Stimulated activated CD4-positive, alpha-beta T cell treated with anti-CD3 and anti-CD28 coated beads, Interleukin-1b, Interleukin-23, amount 100 ng/mL, for 24 hours (primary cell): ENCODE measurements around the gene ZSWIM6.

Source experiments
- DNase-seq, 4 experiments: peaks; one replicate each; pipeline ENCODE4 v3.0.0-alpha.2; 2020; ENCODE audit warnings: low read depth in 4 of 4, low spot score in 1 of 4

Gene ZSWIM6

DNA sequence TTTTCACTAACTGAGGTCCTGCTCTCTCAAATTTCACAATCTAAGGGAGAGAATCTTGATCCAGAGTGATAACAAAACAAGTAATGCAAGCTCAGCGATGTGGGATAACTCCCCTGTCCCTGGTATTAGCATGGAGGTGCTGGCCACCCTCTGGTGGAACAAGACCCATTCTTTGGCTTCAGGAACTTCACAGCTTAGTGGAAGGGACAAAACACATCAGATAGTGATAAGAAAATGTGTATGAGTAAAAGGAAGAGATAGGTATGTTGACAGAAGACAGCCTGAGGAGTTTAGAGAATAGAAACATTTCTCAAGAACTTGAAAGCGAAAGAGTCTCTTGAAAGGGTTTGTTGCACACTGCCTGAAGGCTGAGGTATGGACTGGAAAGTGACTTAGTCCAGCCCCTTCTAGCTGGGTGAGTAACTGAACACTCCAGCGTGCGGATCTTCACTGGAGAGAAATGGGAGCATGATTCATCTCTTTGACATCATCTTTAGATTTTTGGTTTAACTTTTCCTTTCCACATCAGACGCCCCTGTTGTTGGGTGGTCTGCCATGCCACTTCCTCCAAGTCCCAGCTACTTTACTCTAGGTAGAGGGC, 25.4 kb upstream of the ZSWIM6 start:
- DNase-seq = no peak

DNA sequence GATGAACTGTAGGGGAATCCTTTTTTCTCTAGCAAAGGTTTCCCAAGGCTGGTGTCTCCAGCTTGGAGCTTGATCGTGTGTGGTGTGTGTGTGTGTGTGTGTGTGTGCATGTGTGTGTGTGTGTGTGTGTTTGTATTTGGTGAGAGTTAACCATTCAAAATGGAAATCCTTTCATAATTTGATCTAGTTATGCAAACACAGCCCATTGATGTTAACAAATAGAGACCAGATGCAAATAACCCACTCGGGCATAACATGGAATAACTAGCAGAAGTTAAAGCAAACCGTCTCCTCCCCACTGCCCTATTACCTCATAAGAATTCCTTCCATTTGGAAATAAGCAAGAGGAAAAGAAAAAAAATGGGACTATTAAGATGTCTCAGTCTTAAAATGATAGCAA, 24.9 kb upstream of the ZSWIM6 start:
- DNase-seq = no peak

DNA sequence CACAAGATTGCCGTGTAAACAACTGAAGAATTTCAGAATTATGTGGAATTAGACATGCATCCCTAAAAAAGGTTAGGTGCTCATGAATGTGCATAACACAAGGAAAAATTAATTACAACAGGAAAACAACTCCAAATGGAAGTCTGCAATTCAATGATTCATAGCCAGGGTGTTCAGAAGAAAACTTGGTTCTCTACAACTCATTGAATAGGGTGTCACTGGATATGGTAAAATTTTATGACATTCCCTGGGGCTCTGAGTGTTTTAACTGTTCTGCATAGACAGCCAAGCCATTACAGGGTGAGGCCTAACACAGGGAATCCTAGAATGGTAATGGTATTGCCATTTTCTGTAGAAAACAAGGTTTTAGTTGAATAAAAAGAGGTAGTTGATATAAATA, 24.4 kb upstream of the ZSWIM6 start:
- DNase-seq = no peak

DNA sequence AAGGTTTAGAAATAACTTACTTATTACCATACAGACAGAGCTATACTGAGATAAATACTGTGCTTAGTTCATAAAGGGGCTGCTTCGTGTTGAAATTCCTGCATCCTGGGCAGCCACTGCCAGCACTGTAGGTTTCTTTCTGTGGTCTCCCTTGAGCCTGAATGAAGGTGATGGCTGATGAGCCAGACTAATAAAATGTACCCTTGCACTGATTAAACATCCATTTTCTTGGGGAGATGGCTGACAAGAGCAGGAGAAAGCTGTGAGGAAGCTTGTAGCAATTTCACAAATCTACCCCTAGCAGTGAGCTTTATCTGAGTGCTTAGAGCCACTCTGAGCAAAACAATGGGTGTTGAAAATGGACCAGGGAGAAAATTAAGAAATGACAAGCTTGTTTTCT, 23.3 kb upstream of the ZSWIM6 start:
- DNase-seq = no peak

DNA sequence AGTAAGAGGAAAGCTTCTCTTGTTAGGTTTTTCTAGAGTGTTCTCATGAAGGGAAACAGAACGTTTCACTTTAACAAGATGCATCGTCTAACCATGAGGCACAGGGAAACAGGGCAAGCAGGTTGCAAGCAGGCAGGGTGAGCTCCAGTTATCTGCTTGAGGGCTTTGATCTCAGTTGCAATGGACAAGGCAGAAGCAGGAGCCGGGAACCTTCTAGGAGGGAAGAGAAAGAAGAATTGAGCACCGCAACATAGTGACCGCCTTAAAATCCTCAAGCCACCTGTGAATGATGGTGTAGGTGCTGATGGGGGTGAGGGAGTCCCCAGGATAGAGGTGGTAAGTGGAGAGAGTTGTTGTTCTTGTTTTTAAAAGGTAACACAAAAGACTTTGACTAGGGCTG, 22.9 kb upstream of the ZSWIM6 start:
- no peak for DNase-seq

DNA sequence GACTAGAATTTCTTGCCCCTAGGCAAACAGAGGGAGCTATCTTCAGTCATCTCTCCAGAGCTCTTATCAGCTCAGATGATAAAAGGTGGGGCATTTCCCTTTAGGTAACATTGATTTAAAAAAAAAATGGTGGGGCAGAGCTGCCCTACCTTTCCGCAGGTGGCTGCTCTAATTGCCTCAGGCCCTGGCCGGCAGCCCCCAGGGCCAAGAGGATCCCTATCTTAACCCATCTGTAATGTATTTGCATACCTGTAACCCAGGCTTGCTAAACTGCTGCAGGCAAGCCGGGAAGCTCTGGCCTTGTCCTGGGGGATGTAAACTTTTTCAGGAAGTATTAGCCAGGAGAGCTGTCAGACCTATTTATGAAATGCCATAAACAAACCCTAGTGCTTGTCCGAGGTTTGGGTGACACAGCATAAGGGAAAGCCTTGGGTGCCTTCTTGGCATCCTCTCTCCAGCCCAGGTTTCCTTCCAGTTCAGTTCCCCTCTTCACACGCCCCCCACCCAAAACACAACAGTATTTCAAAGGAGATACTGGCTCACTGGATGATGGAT, 20.9 kb upstream of the ZSWIM6 start:
- no peak for DNase-seq

DNA sequence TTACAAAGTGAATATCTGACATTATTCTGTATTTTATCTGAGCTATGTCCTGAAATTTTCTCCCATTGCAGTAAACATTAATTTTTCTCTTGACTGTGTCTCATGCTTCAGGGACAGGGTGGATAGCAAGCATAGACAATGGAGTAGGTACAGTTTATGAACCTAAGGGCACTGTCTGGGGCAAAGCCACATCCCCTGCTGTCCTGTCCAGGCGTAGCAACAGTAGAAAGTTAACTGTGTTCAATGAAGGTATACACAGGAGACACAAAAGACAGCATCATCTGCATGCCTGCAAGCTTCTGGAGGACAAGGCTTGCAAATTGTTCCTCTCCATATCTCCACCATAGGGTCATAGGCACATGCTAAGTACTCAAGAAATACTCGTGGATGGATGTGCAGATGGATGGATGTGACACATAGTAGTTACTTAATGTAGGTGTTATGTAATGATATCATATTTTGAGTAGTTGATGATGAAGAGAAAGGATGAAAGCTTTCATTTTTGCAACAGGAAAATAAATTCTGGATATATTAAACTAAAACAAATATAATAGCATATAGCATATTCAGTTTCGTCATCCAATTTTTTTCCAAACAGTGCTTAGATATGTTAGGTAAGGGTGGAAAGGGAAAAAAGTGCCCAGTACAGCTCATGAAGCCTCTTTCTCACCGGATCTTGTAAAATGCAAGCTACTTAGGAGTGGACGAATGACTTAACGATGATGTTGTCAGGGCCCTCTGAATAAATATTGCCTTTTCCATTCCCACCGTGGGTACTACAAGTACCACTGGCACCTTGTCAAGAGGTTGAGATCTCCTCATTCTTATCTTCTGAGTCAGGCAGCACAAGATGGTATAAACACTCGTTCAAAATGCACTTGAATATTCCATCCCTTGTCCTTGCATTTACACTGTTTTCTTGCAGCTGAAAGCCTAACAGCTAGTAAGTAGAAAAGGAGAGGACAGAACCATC, 19.9 kb upstream of the ZSWIM6 start:
- no peak for DNase-seq

DNA sequence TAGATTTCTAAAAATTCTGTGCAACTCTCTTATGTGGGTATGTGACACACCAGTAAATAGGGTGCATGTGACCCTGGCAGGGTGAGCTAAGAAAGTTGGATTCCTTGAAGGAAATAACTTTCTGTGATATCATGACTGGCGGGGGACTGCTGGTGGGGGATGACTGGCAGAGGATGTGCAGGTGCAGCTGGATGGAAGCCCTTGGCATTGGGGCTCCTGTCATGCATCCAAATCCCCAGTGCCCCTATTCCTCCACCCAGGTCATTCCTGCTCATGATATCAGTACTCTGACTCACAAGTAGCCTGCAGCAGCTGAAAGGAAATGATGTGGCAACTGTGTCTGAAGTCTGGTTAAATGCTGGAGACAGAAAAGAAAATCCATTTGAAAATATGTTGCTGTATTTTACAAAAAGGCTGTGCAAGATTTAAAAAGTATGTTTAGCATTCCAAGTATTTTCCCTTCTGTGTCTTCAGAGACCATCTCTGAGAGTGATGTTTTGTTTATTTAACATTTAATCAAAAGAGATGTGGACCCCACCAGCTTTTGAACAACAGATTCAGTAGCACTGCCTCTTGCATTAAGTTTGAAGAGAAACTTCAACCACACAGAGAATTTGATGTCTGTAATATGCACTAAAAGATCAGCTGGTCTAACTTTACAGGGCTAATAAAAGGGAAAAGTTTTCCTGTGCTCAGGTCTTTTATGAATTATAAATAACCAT, 17.9 kb upstream of the ZSWIM6 start:
- no peak for DNase-seq

DNA sequence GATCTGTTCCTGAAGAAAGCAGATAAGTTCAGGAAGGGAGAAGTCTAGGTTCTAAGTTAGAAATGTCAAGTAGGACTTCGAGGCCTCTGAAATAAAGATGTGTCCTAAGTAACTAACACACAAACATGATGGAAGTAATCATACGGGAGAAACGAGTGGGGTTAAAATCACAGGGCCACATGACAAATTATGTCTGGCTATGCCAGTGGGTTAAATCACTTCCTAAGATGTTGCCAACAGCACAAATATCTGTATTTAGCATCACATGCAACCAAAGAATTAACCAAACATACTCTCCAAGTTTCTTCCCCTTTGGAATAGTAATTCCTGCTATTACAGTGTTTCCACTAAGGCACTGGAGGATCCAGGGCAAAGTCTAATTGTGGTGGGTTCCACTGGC, 13.7 kb upstream of the ZSWIM6 start:
- DNase-seq = no peak

DNA sequence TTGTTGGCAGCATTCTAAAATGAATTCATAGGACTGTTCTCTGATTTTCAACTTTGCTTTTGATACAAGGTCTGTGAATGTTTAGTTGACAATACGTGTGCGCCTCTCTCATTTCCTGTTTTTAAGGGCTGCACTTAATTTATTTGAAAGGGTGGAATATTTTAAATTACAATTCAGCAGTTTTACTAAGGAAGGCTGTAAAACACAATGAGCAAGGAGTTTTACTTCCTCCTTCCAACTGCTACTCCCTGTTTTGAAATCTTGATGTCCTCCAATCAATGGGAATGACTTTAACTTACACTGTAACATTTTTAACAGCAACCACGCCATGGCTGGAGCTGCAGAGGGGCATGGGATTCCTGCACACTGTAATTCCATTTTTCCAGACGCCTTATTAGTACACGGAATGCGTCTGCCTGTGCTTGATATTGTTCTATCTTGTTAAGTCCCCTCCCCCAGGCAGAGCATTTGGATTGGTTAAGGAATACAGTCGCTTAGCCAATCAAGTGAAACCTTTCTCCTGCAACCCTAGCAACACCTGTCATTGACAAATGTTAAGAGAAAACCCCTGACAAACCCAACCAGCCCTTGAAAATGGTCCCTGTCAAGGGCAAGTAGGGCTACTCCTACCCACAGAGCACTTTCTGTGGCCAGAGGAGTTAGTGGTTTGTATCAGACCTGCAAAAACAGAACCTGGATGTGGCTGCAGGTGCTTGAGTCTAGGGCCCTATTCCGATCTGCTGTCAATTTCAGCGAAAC, 12.5 kb upstream of the ZSWIM6 start:
- no peak for DNase-seq

DNA sequence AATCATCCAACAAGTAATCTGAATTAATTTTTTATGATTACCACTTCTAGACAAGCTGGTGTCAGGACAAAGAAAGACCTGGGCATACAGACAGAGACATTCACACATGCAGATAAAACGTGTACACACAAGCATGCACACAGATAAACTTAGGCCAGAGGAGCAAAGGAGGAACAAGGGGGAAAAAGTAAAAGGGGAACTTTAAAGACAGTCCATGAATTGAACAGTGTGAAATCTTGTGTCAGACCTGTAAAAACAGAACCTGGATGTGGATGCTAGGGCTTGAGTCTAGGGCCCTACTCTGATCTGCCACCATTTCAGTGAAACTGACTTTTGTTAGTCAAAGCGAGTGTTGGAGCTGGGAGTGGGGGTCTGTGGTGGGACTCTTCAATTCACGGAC, 11.2 kb upstream of the ZSWIM6 start:
- no peak for DNase-seq

DNA sequence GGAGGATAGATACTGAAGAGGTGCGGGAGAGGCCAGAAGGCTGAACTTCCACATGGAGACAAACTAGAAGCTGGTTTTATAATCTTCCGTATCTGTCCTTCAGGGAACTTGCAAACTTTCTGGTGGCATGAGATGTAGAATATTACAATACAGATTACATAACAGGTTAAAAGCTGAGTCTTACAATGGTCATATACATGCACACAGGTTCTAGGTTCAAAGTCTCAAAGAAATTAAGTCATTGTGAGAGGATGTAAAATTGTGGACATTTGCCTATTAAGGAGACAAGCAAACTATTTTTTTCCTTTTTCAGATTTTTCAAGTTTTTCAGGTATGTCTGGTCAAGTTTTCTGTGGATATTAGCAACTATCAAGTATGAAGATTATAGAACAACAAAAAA, 10.4 kb upstream of the ZSWIM6 start:
- DNase-seq = no peak

DNA sequence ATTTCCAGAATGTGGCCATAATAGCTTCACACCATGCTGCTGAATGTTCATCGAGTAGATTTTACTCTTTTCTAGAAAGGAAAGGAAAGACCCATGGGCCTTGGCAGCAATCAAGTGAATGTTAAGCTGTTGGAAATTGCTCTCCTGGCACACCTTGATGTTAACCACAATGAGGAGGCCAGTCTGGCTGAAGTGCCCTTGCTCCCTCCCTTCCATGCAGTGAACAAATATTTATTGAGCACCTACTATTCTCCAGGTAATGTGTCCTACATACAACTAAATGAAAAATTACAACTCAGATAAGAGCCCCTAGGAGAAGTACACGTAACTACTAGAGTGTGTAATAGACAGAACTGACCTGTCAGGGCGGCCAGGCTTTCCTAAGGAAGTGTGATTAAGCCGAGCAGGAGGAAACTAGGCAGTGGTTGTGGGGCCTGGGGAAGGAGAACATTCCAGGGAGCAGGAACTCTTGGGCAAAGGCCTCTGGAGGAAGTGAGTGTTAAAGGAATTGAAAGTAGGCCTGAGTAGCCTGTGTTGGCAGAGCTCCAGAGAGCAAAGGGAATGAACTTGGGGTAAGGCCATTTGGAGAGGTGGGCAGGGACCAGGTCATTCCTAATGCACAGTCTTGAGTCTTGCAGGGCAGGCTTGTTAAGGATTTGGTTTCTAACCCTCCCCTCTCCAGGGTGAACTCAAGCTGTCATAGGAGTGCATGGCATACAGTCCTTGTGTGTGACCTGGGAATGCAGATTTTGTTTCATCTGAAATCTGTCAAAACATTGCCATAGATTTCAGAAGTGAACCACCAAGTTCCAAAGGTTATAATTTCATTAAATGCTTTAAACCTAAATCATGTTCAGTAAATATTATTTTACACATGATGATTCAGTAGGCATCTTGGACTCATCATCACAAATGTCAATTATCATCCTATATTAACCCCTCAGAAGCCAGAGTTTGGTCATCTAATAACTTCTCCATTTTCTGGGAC, 9.0 kb upstream of the ZSWIM6 start:
- DNase-seq = no peak

DNA sequence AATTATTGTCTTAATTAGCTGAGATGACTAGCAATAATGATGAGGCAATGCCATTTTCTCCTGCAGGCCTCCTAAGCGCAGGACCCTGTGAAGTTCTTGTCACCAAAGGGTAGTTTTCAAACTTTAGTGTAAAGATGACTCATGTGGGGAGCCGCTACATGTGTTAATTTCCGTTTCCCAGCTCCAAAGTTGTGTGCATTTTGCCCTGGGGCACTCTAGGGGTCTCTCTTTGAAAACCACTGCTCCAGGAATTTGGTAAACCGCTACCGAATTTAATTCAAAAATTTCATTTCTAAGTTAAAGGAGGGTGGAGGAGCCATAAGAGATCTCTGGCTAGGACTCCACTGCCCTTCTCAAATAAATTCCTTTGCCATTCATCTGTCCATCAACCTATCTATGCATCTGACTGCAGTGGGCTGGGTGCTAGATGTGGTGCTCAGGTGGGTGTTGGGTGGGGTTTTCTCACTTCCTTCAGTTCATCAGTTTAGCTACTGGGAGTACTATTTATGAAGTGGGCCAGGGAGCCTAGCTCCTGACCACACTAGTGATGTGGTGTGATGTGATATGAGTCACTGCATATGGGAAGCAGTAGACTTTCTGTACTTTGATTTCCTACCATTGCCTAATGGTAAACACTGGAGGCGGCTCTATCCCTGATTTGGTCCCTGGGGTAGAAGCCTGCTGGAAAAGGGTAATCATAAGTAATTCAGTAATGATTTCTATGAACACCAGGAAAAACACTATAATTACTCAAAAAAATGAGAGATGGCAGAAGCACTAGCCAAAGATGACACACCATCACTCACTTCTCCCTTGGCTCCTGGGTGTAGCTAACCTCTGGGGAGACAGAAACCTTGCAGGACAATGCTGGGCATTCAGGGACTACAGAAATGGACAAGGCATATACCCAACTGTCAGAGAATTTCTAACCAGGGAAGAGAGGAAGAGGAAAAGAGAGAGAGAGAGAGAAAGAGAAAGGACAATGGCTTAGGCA, 4.0 kb upstream of the ZSWIM6 start:
- no peak for DNase-seq

DNA sequence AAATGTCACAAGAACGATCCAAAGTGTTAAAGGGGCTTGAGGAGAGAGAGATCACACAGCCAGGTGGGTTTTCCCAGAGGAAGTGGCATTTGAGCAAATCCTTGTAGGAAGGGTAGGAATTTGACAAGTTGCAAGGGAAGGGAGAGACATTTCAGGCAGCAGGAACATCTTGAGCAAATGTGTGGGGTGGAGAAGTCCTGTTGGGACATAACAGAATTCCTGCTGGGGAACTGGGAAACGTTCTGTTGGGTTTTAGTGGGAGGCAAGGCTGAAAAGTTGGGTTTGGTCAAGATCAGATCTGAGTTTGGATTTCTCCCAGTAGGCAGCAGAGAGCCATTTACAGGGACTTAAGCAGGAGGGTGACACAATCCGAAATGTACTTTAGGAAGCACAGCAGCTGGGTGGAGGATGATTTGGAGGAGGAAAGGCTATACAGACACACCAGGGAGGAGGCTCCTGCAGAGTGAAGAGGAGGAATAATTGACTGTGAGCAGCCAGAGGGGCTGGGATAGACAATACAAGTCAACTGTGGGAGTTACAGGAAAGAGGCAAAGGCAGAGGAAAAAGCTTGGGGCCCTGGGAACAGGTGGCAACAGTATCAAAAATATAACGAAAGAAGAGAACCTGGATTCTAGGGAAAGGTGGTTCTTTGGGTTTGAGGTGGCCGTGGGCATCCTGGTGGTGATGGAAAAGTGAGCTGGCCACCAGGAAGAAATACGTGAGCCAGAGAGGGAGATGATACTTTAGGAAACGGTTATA, 3.1 kb upstream of the ZSWIM6 start:
- DNase-seq = no peak

DNA sequence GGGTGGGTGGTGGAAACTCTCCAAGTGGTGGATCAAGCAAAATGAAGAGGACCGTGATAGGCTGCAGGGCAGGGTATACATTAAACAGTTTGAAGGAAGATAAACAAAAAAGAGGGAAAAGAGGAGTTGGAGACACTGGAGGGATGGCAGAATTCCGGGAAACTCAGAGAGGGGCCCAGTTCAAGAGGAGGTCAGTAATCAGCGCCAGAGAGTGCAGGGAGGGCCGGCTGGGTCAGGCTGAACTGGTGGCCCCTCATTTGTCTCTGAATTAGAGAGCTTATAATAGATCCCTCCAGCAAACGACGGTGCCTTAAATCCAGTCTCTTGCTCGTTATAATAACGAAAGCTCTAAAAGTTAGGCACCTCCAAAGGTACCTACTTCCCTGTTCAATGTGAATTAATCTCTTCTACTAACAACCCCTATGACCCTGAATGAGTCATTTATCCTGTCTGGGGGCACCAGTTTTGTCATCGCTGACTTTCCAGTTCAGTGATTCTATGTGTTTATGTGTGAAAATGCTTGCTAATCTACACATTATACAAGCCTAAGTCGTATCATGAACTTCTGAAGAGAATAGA, 2.4 kb upstream of the ZSWIM6 start:
- no peak for DNase-seq

DNA sequence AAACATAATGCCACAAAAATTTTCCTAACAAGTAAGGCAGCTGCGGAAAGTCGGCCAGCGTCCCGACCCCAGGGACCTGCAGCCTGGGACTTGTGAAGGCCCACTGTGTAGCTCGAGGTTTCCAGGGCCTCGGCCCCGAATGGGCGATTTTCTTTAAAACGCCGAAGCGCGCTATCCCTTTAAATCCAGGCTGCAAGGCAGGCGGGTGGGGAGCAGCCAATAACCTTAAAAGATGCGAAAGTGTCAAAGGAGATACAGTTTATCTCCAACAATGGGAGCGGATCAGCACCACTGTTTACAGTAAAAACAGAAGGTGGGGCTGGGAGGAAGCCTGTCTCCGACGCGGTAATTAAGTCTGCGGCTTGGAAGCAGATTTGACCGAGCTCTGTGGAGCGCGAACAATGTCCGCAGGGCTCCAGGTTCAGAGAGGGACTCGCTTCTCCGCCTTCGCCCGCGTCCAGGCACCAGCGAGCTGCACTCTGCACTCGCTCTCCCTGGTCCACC, 1.7 kb upstream of the ZSWIM6 start:
- no peak for DNase-seq
